SK-N-SH (cell line): Measurements from ENCODE around the gene LPP. TPM values are rescaled to one million over a fixed set of nuclear protein-coding genes. Genes with fewer than 3 reads are reported as not detected.

ENCODE experiments used
- CTCF ChIA-PET: fragments of 300-600, 350-600 bp; formaldehyde crosslinking; extraction: SDS; loops from one replicate; lab custom pipeline; 2021; lab: Yijun Ruan, JAX
- POLR2A ChIA-PET: fragments of 350-600 bp; sonication (Branson Sonifier 250); formaldehyde crosslinking; extraction: SDS; loops from one replicate; lab custom pipeline; 2020; ENCODE audit warnings: antibody characterized with exemption, inconsistent platforms; lab: Yijun Ruan, JAX
- DNase-seq: peaks from one replicate; pipeline ENCODE4 v3.0.0; 2012
- H2AFZ ChIP-seq: fragments of 200-600 bp; sonication (generic); 2 replicates; pipeline ENCODE4 v1.8.1; 2016; ENCODE audit warnings: antibody characterized with exemption, mild to moderate bottlenecking, low read depth
- H3F3A ChIP-seq: fragments of 200-600 bp; sonication (generic); replicated peaks from 2 replicates; pipeline ENCODE3; 2016; ENCODE audit warnings: antibody characterized with exemption, mild to moderate bottlenecking; ENCODE audit not compliant: insufficient read depth
- H3K27ac ChIP-seq, 2 experiments: fragments of 200-500 bp in 1 of 2; fragments of 200-600 bp in 1 of 2; sonication (Bioruptor generic) in 1 of 2; sonication (generic), shearing (Covaris generic) in 1 of 2; 2 replicates each; pipeline versions ENCODE4 v1.5.1 to v1.6.1; 2014 to 2016; ENCODE audit warnings: low read depth in 2 of 2, inconsistent platforms in 1 of 2, low read length in 1 of 2, mild to moderate bottlenecking in 1 of 2, mixed read lengths in 1 of 2
- H3K27me3 ChIP-seq: fragments of 200-600 bp; sonication (generic), shearing (Covaris generic); 2 replicates; pipeline ENCODE4 v1.6.1; 2016; ENCODE audit warnings: mixed run types; ENCODE audit not compliant: insufficient read depth
- H3K36me3 ChIP-seq, 2 experiments: fragments of 200-500 bp in 1 of 2; fragments of 200-600 bp in 1 of 2; sonication (Bioruptor generic) in 1 of 2; sonication (generic) in 1 of 2; replicated peaks in 1 of 2; 2 replicates each; pipeline versions ENCODE3 to v1.5.1; 2014 to 2016; ENCODE audit warnings: low read length in 1 of 2, mild to moderate bottlenecking in 1 of 2; ENCODE audit not compliant: insufficient read depth in 2 of 2, control insufficient read depth in 1 of 2
- H3K4me1 ChIP-seq, 2 experiments: fragments of 200-500 bp in 1 of 2; fragments of 200-600 bp in 1 of 2; sonication (Bioruptor generic) in 1 of 2; sonication (generic), shearing (Covaris generic) in 1 of 2; 2 replicates each; pipeline versions ENCODE4 v1.5.1 to v1.6.1; 2014 to 2016; ENCODE audit warnings: low read depth in 1 of 2, low read length in 1 of 2, mixed run types in 1 of 2; ENCODE audit not compliant: insufficient read depth in 2 of 2, control insufficient read depth in 1 of 2
- H3K4me2 ChIP-seq: fragments of 200-600 bp; sonication (generic), shearing (Covaris generic); 2 replicates; pipeline ENCODE4 v1.6.1; 2017; ENCODE audit warnings: mixed run types
- H3K4me3 ChIP-seq, 2 experiments: fragments of 200-500 bp in 1 of 2; fragments of 200-600 bp in 1 of 2; sonication (Bioruptor generic) in 1 of 2; sonication (generic), shearing (Covaris generic) in 1 of 2; 2 replicates each; pipeline versions ENCODE4 v1.5.1 to v1.8.1; 2014 to 2016; ENCODE audit warnings: low read depth in 2 of 2, inconsistent platforms in 1 of 2, low read length in 1 of 2, mild to moderate bottlenecking in 1 of 2, mixed read lengths in 1 of 2, moderate library complexity in 1 of 2
- H3K79me2 ChIP-seq: fragments of 200-600 bp; sonication (generic); 2 replicates; pipeline ENCODE4 v1.8.1; 2017; ENCODE audit warnings: mild to moderate bottlenecking; ENCODE audit not compliant: insufficient read depth
- H3K9ac ChIP-seq: fragments of 200-600 bp; sonication (generic); 2 replicates; pipeline ENCODE4 v1.6.1; 2017; ENCODE audit warnings: mixed run types
- H3K9me2 ChIP-seq: fragments of 200-600 bp; sonication (generic); 2 replicates; pipeline ENCODE4 v1.6.1; 2017; ENCODE audit warnings: mixed run types
- H3K9me3 ChIP-seq: fragments of 200-600 bp; sonication (generic); 2 replicates; pipeline ENCODE4 v1.6.1; 2017; ENCODE audit warnings: mixed run types, mild to moderate bottlenecking, moderate library complexity
- H4K20me1 ChIP-seq: fragments of 200-600 bp; sonication (generic); 2 replicates; pipeline ENCODE4 v1.6.1; 2017; ENCODE audit warnings: mild to moderate bottlenecking, mixed run types; ENCODE audit not compliant: insufficient read depth
- CHD2 ChIP-seq: fragments of 150-350 bp; IDR thresholded peaks from 2 replicates; pipeline ENCODE4 v1.6.1; 2018; ENCODE audit warnings: low read length; ENCODE audit not compliant: partially characterized antibody
- ELF1 ChIP-seq: IDR thresholded peaks from 2 replicates; pipeline ENCODE4 v1.4.0; 2012
- EP300 ChIP-seq, 2 experiments: IDR thresholded peaks; 2 replicates each; pipeline versions ENCODE4 v1.4.0 to v1.6.1; 2012; ENCODE audit warnings: borderline replicate concordance in 1 of 2, low read depth in 1 of 2, low read length in 1 of 2
- EZH2phosphoT487 ChIP-seq: fragments of 200-600 bp; sonication (generic); IDR thresholded peaks from 2 replicates; pipeline ENCODE4 v1.6.1; 2017; ENCODE audit warnings: low read depth, mixed run types, mild to moderate bottlenecking, antibody characterized with exemption, moderate library complexity, borderline replicate concordance
- FOSL2 ChIP-seq: IDR thresholded peaks from 2 replicates; pipeline ENCODE4 v1.4.0; 2012; ENCODE audit warnings: low read depth, mild to moderate bottlenecking, moderate library complexity, borderline replicate concordance
- FOXJ3 ChIP-seq: sonication (generic); formaldehyde crosslinking; IDR thresholded peaks from 2 replicates; pipeline ENCODE4 v1.5.1; 2020; ENCODE audit warnings: mild to moderate bottlenecking, missing genetic modification reagents
- FOXM1 ChIP-seq: IDR thresholded peaks from 2 replicates; pipeline ENCODE4 v1.4.0; 2012; ENCODE audit warnings: low read depth, mild to moderate bottlenecking
- GABPA ChIP-seq: IDR thresholded peaks from 2 replicates; pipeline ENCODE4 v1.4.0; 2012; ENCODE audit warnings: low read depth, mild to moderate bottlenecking
- GATA2 ChIP-seq: sonication (generic); formaldehyde crosslinking; IDR thresholded peaks from 2 replicates; pipeline ENCODE4 v1.5.0; 2020; ENCODE audit warnings: mild to moderate bottlenecking, missing genetic modification reagents
- JUND ChIP-seq: IDR thresholded peaks from 2 replicates; pipeline ENCODE4 v1.4.0; 2012
- MEF2A ChIP-seq: IDR thresholded peaks from 2 replicates; pipeline ENCODE4 v1.4.0; 2012; ENCODE audit warnings: low read depth, borderline replicate concordance
- NFIC ChIP-seq: IDR thresholded peaks from 2 replicates; pipeline ENCODE4 v1.4.0; 2012; ENCODE audit warnings: borderline replicate concordance
- NRF1 ChIP-seq: IDR thresholded peaks from 2 replicates; pipeline ENCODE4 v1.6.1; 2012; ENCODE audit warnings: low read depth, mild to moderate bottlenecking, low read length
- POLR2AphosphoS5 ChIP-seq: IDR thresholded peaks from 2 replicates; pipeline ENCODE4 v1.6.1; 2012; ENCODE audit warnings: low read depth, low read length
- RAD21 ChIP-seq: IDR thresholded peaks from 2 replicates; pipeline ENCODE4 v1.6.1; 2012; ENCODE audit warnings: mild to moderate bottlenecking, low read length
- RCOR1 ChIP-seq: fragments of 150-350 bp; IDR thresholded peaks from 2 replicates; pipeline ENCODE4 v1.6.1; 2017; ENCODE audit warnings: antibody characterized with exemption, low read length
- RFX5 ChIP-seq: IDR thresholded peaks from 2 replicates; pipeline ENCODE4 v1.6.1; 2012; ENCODE audit warnings: mild to moderate bottlenecking, improper control_type of control experiment, low read length
- TAF1 ChIP-seq: IDR thresholded peaks from 2 replicates; pipeline ENCODE4 v1.6.1; 2012; ENCODE audit warnings: low read depth, mild to moderate bottlenecking, low read length, moderate library complexity, borderline replicate concordance
- TCF12 ChIP-seq: IDR thresholded peaks from 2 replicates; pipeline ENCODE4 v1.4.0; 2012
- TEAD4 ChIP-seq: IDR thresholded peaks from 2 replicates; pipeline ENCODE4 v1.4.0; 2012; ENCODE audit warnings: mild to moderate bottlenecking, borderline replicate concordance; ENCODE audit not compliant: insufficient read depth
- YY1 ChIP-seq: IDR thresholded peaks from 2 replicates; pipeline ENCODE4 v1.4.0; 2012; ENCODE audit warnings: low read depth, mild to moderate bottlenecking
- WGBS: methylation state at CpG from one replicate; pipeline ENCODE4 v1.1.6; 2017; ENCODE audit warnings: low lambda C conversion rate; 5-methylcytosine and 5-hydroxymethylcytosine counted together
- polyA plus RNA-seq, 3 experiments: library from polyadenylated mRNA; depleted of rRNA; stranded (reverse); fragments of >200 nt; gene quantifications; 2 replicates each; pipeline ENCODE4 v1.2.3, GENCODE V29; 2012
- TF ChIP-seq, protein P1 (sequence below): IDR thresholded peaks from 2 replicates; pipeline ENCODE4 v1.4.0; 2012; ENCODE audit warnings: low read depth
- TF ChIP-seq, protein P2 (sequence below): IDR thresholded peaks from 2 replicates; pipeline ENCODE4; 2012
- TF ChIP-seq, protein P3 (sequence below): fragments of 200-600 bp; sonication (generic); IDR thresholded peaks from 2 replicates; pipeline ENCODE4 v1.6.1; 2017; ENCODE audit warnings: antibody characterized with exemption, mild to moderate bottlenecking, moderate library complexity
- TF ChIP-seq, protein P4 (sequence below): IDR thresholded peaks from 2 replicates; pipeline ENCODE4 v1.4.0; 2012; ENCODE audit warnings: low read depth, borderline replicate concordance

The LPP gene
- polyA plus RNA-seq, 1 of the 3 experiments (the other 2 are of a cell fraction): 6.6 TPM

DNA sequence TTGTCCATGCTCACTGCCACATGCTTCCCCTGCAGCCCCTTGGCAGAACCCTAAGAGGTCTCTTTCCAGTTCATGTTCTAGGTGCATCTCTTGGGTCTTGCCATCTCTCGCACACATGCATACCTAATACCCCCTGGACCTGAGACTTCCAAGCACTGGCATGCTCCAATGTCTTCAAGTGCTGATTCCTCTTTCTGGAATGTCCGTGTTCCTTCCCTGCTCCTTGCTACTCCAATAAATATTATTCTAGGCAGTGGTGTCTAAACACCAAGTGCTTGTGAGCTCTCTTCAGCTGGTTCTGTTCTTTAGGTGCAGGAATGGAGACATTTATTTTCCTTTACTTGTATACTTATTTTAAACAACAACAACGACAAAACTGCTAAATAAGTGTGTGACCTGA, 370.1 kb downstream of the LPP start (continued):
- TF ChIP-seq YY1 (no peak), TCF12 (no peak), TEAD4 (no peak), FOXJ3 (CRISPR knock-in tag) (no peak)

DNA sequence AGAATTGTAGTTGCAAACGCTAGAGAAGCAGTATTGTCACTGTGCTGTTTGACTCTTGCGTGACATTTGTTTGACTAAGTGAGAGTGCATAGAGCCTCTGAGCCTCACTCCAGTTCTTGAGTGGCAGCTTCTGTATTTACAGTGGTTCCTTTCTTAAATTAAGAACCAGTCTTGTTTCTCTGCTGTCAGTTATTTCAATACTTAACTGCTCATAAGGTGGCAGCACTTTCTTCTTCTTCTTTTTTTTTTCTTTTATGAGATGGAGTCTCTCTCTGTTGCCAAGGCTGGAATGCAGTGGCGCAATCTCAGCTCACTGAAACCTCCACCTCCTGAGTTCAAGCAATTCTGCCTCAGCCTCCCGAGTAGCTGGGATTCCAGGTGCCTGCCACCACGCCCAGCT, 372.1 kb downstream of the LPP start:
- TF ChIP-seq YY1: no peak
- no peak for TF ChIP-seq TAF1
- TF ChIP-seq FOXM1: no peak
- TF ChIP-seq GABPA: no peak
- no peak for TF ChIP-seq POLR2AphosphoS5
- no peak for TF ChIP-seq JUND
- no peak for TF ChIP-seq NFIC
- no peak for TF ChIP-seq RCOR1
- no peak for TF ChIP-seq GATA2 (CRISPR knock-in tag)
- no peak overlapping the region for H3K4me2 ChIP-seq
- H3K4me1 ChIP-seq: peaks cover 0 to 3% of the 10 kb centered on the region in 2 experiments; a peak in 1 of 4 replicates
- H3K27ac ChIP-seq: no peak overlapping the region
- H4K20me1 ChIP-seq: no peaks in the 10 kb centered on the region; the same call in 1 of the 2 replicates
- no peak for DNase-seq
- peaks cover 11% of the 10 kb centered on the region for H3F3A ChIP-seq
- WGBS: 62% methylated on average over 5 of the region's 5 CpGs
- H3K27me3 ChIP-seq: no peaks in the 10 kb centered on the region
- H3K9ac ChIP-seq: no peak overlapping the region
- ChIA-PET CTCF (no interaction called here), POLR2A (no interaction called here)
- H3K9me2 ChIP-seq: no peaks in the 10 kb centered on the region
- H3K9me3 ChIP-seq: no peaks in the 10 kb centered on the region
- no peak overlapping the region for H3K4me3 ChIP-seq
- H3K36me3 ChIP-seq: peaks cover 0 to 16% of the 10 kb centered on the region in 2 experiments
- no peak overlapping the region for H2AFZ ChIP-seq
- H3K79me2 ChIP-seq: peaks cover 41% of the 10 kb centered on the region; the same call in 1 of the 2 replicates

DNA sequence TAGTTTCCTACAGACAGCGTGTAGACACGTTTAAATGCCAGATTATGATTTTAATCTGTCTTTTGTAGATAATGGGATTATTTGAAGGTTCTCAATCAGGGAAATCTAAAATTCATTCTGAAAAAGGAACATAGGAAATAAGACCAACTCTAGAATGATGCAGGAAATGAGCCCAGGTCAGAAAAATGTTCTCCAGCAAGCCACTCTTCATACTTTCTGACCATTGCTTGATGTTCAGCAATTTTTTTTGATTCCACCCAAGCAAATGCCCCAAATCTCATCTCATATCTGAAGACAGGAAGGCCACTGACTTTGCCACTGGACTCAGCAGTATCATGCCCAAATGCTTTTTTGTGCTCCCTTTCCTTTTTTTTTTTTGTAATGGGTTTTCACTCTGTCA, 373.4 kb downstream of the LPP start:
- H3K4me3 ChIP-seq: no peak overlapping the region
- peaks cover 41% of the 10 kb centered on the region; the same call in 1 of the 2 replicates for H3K79me2 ChIP-seq
- H4K20me1 ChIP-seq: no peaks in the 10 kb centered on the region; the same call in 1 of the 2 replicates
- no peaks in the 10 kb centered on the region for H3K27me3 ChIP-seq
- H3K9me3 ChIP-seq: no peaks in the 10 kb centered on the region
- H3K36me3 ChIP-seq: peaks cover 0 to 16% of the 10 kb centered on the region in 2 experiments
- H3K9ac ChIP-seq: no peak overlapping the region
- 78% methylated on average over 2 of the region's 2 CpGs for WGBS
- no peak overlapping the region for H2AFZ ChIP-seq
- peaks cover 11% of the 10 kb centered on the region for H3F3A ChIP-seq
- ChIA-PET POLR2A (no interaction called here), CTCF (no interaction called here)
- no peak overlapping the region for H3K4me2 ChIP-seq
- no peaks in the 10 kb centered on the region for H3K9me2 ChIP-seq
- 0 out of 4 replicates have a peak overlapping the region, but pooled peaks of 1 of the 2 experiments have one; percentile 3 for H3K27ac ChIP-seq
- TF ChIP-seq NFIC (no peak), EZH2phosphoT487 (no peak), TEAD4 (no peak), TCF12 (no peak), EP300 (IDR thresholded peaks at IDR 0.05; ENCODE audit: borderline replicate concordance in 1 of 2, low read depth in 1 of 2, low read length in 1 of 2) (no peak), RAD21 (no peak), RFX5 (no peak), NRF1 (no peak), FOXM1 (no peak), FOSL2 (no peak), RCOR1 (no peak), ELF1 (no peak), MEF2A (no peak), CHD2 (no peak)
- TF ChIP-seq, protein P1, sequence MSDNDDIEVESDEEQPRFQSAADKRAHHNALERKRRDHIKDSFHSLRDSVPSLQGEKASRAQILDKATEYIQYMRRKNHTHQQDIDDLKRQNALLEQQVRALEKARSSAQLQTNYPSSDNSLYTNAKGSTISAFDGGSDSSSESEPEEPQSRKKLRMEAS: no peak
- TF ChIP-seq, protein P2, sequence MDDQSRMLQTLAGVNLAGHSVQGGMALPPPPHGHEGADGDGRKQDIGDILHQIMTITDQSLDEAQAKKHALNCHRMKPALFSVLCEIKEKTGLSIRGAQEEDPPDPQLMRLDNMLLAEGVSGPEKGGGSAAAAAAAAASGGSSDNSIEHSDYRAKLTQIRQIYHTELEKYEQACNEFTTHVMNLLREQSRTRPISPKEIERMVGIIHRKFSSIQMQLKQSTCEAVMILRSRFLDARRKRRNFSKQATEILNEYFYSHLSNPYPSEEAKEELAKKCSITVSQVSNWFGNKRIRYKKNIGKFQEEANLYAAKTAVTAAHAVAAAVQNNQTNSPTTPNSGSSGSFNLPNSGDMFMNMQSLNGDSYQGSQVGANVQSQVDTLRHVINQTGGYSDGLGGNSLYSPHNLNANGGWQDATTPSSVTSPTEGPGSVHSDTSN: no peak
- TF ChIP-seq, protein P3, sequence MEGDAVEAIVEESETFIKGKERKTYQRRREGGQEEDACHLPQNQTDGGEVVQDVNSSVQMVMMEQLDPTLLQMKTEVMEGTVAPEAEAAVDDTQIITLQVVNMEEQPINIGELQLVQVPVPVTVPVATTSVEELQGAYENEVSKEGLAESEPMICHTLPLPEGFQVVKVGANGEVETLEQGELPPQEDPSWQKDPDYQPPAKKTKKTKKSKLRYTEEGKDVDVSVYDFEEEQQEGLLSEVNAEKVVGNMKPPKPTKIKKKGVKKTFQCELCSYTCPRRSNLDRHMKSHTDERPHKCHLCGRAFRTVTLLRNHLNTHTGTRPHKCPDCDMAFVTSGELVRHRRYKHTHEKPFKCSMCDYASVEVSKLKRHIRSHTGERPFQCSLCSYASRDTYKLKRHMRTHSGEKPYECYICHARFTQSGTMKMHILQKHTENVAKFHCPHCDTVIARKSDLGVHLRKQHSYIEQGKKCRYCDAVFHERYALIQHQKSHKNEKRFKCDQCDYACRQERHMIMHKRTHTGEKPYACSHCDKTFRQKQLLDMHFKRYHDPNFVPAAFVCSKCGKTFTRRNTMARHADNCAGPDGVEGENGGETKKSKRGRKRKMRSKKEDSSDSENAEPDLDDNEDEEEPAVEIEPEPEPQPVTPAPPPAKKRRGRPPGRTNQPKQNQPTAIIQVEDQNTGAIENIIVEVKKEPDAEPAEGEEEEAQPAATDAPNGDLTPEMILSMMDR: no peak
- TF ChIP-seq, protein P4, sequence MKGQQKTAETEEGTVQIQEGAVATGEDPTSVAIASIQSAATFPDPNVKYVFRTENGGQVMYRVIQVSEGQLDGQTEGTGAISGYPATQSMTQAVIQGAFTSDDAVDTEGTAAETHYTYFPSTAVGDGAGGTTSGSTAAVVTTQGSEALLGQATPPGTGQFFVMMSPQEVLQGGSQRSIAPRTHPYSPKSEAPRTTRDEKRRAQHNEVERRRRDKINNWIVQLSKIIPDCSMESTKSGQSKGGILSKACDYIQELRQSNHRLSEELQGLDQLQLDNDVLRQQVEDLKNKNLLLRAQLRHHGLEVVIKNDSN: no peak
- no peak for DNase-seq
- peaks cover 0 to 7% of the 10 kb centered on the region in 2 experiments; a peak in 1 of 4 replicates for H3K4me1 ChIP-seq
